SK-N-SH (cell line): ENCODE data around the gene SUPT20HL1. TPM values are rescaled to one million over a fixed set of nuclear protein-coding genes. Genes with fewer than 3 reads are reported as not detected.

Source experiments
- CTCF ChIA-PET: fragments of 300-600, 350-600 bp; formaldehyde crosslinking; extraction: SDS; loops from one replicate; lab custom pipeline; 2021; lab: Yijun Ruan, JAX
- POLR2A ChIA-PET: fragments of 350-600 bp; sonication (Branson Sonifier 250); formaldehyde crosslinking; extraction: SDS; loops from one replicate; lab custom pipeline; 2020; ENCODE audit warnings: antibody characterized with exemption, inconsistent platforms; lab: Yijun Ruan, JAX
- DNase-seq: peaks from one replicate; pipeline ENCODE4 v3.0.0; 2012
- H2AFZ ChIP-seq: fragments of 200-600 bp; sonication (generic); 2 replicates; pipeline ENCODE4 v1.8.1; 2016; ENCODE audit warnings: antibody characterized with exemption, mild to moderate bottlenecking, low read depth
- H3F3A ChIP-seq: fragments of 200-600 bp; sonication (generic); replicated peaks from 2 replicates; pipeline ENCODE3; 2016; ENCODE audit warnings: antibody characterized with exemption, mild to moderate bottlenecking; ENCODE audit not compliant: insufficient read depth
- H3K27ac ChIP-seq, 2 experiments: fragments of 200-500 bp in 1 of 2; fragments of 200-600 bp in 1 of 2; sonication (Bioruptor generic) in 1 of 2; sonication (generic), shearing (Covaris generic) in 1 of 2; 2 replicates each; pipeline versions ENCODE4 v1.5.1 to v1.6.1; 2014 to 2016; ENCODE audit warnings: low read depth in 2 of 2, inconsistent platforms in 1 of 2, low read length in 1 of 2, mild to moderate bottlenecking in 1 of 2, mixed read lengths in 1 of 2
- H3K27me3 ChIP-seq: fragments of 200-600 bp; sonication (generic), shearing (Covaris generic); 2 replicates; pipeline ENCODE4 v1.6.1; 2016; ENCODE audit warnings: mixed run types; ENCODE audit not compliant: insufficient read depth
- H3K36me3 ChIP-seq, 2 experiments: fragments of 200-500 bp in 1 of 2; fragments of 200-600 bp in 1 of 2; sonication (Bioruptor generic) in 1 of 2; sonication (generic) in 1 of 2; replicated peaks in 1 of 2; 2 replicates each; pipeline versions ENCODE3 to v1.5.1; 2014 to 2016; ENCODE audit warnings: low read length in 1 of 2, mild to moderate bottlenecking in 1 of 2; ENCODE audit not compliant: insufficient read depth in 2 of 2, control insufficient read depth in 1 of 2
- H3K4me1 ChIP-seq, 2 experiments: fragments of 200-500 bp in 1 of 2; fragments of 200-600 bp in 1 of 2; sonication (Bioruptor generic) in 1 of 2; sonication (generic), shearing (Covaris generic) in 1 of 2; 2 replicates each; pipeline versions ENCODE4 v1.5.1 to v1.6.1; 2014 to 2016; ENCODE audit warnings: low read depth in 1 of 2, low read length in 1 of 2, mixed run types in 1 of 2; ENCODE audit not compliant: insufficient read depth in 2 of 2, control insufficient read depth in 1 of 2
- H3K4me2 ChIP-seq: fragments of 200-600 bp; sonication (generic), shearing (Covaris generic); 2 replicates; pipeline ENCODE4 v1.6.1; 2017; ENCODE audit warnings: mixed run types
- H3K4me3 ChIP-seq, 2 experiments: fragments of 200-500 bp in 1 of 2; fragments of 200-600 bp in 1 of 2; sonication (Bioruptor generic) in 1 of 2; sonication (generic), shearing (Covaris generic) in 1 of 2; 2 replicates each; pipeline versions ENCODE4 v1.5.1 to v1.8.1; 2014 to 2016; ENCODE audit warnings: low read depth in 2 of 2, inconsistent platforms in 1 of 2, low read length in 1 of 2, mild to moderate bottlenecking in 1 of 2, mixed read lengths in 1 of 2, moderate library complexity in 1 of 2
- H3K79me2 ChIP-seq: fragments of 200-600 bp; sonication (generic); 2 replicates; pipeline ENCODE4 v1.8.1; 2017; ENCODE audit warnings: mild to moderate bottlenecking; ENCODE audit not compliant: insufficient read depth
- H3K9ac ChIP-seq: fragments of 200-600 bp; sonication (generic); 2 replicates; pipeline ENCODE4 v1.6.1; 2017; ENCODE audit warnings: mixed run types
- H3K9me2 ChIP-seq: fragments of 200-600 bp; sonication (generic); 2 replicates; pipeline ENCODE4 v1.6.1; 2017; ENCODE audit warnings: mixed run types
- H3K9me3 ChIP-seq: fragments of 200-600 bp; sonication (generic); 2 replicates; pipeline ENCODE4 v1.6.1; 2017; ENCODE audit warnings: mixed run types, mild to moderate bottlenecking, moderate library complexity
- H4K20me1 ChIP-seq: fragments of 200-600 bp; sonication (generic); 2 replicates; pipeline ENCODE4 v1.6.1; 2017; ENCODE audit warnings: mild to moderate bottlenecking, mixed run types; ENCODE audit not compliant: insufficient read depth
- CTCF ChIP-seq: fragments of 200-600 bp; sonication (generic); IDR thresholded peaks from 2 replicates; pipeline ENCODE4 v1.6.1; 2017; ENCODE audit warnings: antibody characterized with exemption, mild to moderate bottlenecking, moderate library complexity
- ELF1 ChIP-seq: IDR thresholded peaks from 2 replicates; pipeline ENCODE4 v1.4.0; 2012
- GABPA ChIP-seq: IDR thresholded peaks from 2 replicates; pipeline ENCODE4 v1.4.0; 2012; ENCODE audit warnings: low read depth, mild to moderate bottlenecking
- GATA2 ChIP-seq: sonication (generic); formaldehyde crosslinking; IDR thresholded peaks from 2 replicates; pipeline ENCODE4 v1.5.0; 2020; ENCODE audit warnings: mild to moderate bottlenecking, missing genetic modification reagents
- MAX ChIP-seq: IDR thresholded peaks from 2 replicates; pipeline ENCODE4 v1.4.0; 2012; ENCODE audit warnings: low read depth
- MEF2A ChIP-seq: IDR thresholded peaks from 2 replicates; pipeline ENCODE4 v1.4.0; 2012; ENCODE audit warnings: low read depth, borderline replicate concordance
- NFIC ChIP-seq: IDR thresholded peaks from 2 replicates; pipeline ENCODE4 v1.4.0; 2012; ENCODE audit warnings: borderline replicate concordance
- NRF1 ChIP-seq: IDR thresholded peaks from 2 replicates; pipeline ENCODE4 v1.6.1; 2012; ENCODE audit warnings: low read depth, mild to moderate bottlenecking, low read length
- POLR2AphosphoS5 ChIP-seq: IDR thresholded peaks from 2 replicates; pipeline ENCODE4 v1.6.1; 2012; ENCODE audit warnings: low read depth, low read length
- RAD21 ChIP-seq: IDR thresholded peaks from 2 replicates; pipeline ENCODE4 v1.6.1; 2012; ENCODE audit warnings: mild to moderate bottlenecking, low read length
- RCOR1 ChIP-seq: fragments of 150-350 bp; IDR thresholded peaks from 2 replicates; pipeline ENCODE4 v1.6.1; 2017; ENCODE audit warnings: antibody characterized with exemption, low read length
- REST ChIP-seq: IDR thresholded peaks from 2 replicates; pipeline ENCODE4 v1.6.1; 2012; ENCODE audit warnings: mild to moderate bottlenecking, low read depth, low read length, moderate library complexity
- RFX5 ChIP-seq: IDR thresholded peaks from 2 replicates; pipeline ENCODE4 v1.6.1; 2012; ENCODE audit warnings: mild to moderate bottlenecking, improper control_type of control experiment, low read length
- RXRA ChIP-seq: IDR thresholded peaks from 2 replicates; pipeline ENCODE4 v1.4.0; 2012; ENCODE audit warnings: low read depth, mild to moderate bottlenecking, borderline replicate concordance
- SIN3A ChIP-seq: IDR thresholded peaks from 2 replicates; pipeline ENCODE4 v1.6.1; 2012; ENCODE audit warnings: low read depth, mild to moderate bottlenecking, low read length, moderate library complexity, borderline replicate concordance
- SMC3 ChIP-seq: IDR thresholded peaks from 2 replicates; pipeline ENCODE4 v1.6.1; 2012; ENCODE audit warnings: low read depth, low read length, improper control_type of control experiment
- TAF1 ChIP-seq: IDR thresholded peaks from 2 replicates; pipeline ENCODE4 v1.6.1; 2012; ENCODE audit warnings: low read depth, mild to moderate bottlenecking, low read length, moderate library complexity, borderline replicate concordance
- TEAD4 ChIP-seq: IDR thresholded peaks from 2 replicates; pipeline ENCODE4 v1.4.0; 2012; ENCODE audit warnings: mild to moderate bottlenecking, borderline replicate concordance; ENCODE audit not compliant: insufficient read depth
- USF2 ChIP-seq: fragments of 150-350 bp; IDR thresholded peaks from 2 replicates; pipeline ENCODE4 v1.6.1; 2017; ENCODE audit warnings: antibody characterized with exemption, low read length, low read depth, borderline replicate concordance
- YY1 ChIP-seq: IDR thresholded peaks from 2 replicates; pipeline ENCODE4 v1.4.0; 2012; ENCODE audit warnings: low read depth, mild to moderate bottlenecking
- polyA plus RNA-seq, 3 experiments: library from polyadenylated mRNA; depleted of rRNA; stranded (reverse); fragments of >200 nt; gene quantifications; 2 replicates each; pipeline ENCODE4 v1.2.3, GENCODE V29; 2012

The SUPT20HL1 gene
- polyA plus RNA-seq, 1 of the 3 experiments (the other 2 are of a cell fraction): not detected

GRCh38 chrX:24334461-24334860, 26.0 kb upstream of the SUPT20HL1 start:
- ChIA-PET POLR2A (no interaction called here), CTCF (no interaction called here)
- Histone ChIP-seq H3K9me2 (no peaks in the 10 kb centered on the region), H3K36me3 (no peaks in the 10 kb centered on the region), H2AFZ (no peak overlapping the region), H3K27me3 (no peaks in the 10 kb centered on the region), H3F3A (no peaks in the 10 kb centered on the region), H3K4me1 (no peaks in the 10 kb centered on the region; a peak in 1 of 4 replicates), H4K20me1 (no peaks in the 10 kb centered on the region), H3K4me3 (no peak overlapping the region), H3K4me2 (no peak overlapping the region), H3K79me2 (no peaks in the 10 kb centered on the region), H3K9ac (no peak overlapping the region), H3K9me3 (no peaks in the 10 kb centered on the region), H3K27ac (peak overlapping the region in 1 of 2 experiments; percentile 46; a peak in 1 of 4 replicates)
- DNase-seq: no peak
- TF ChIP-seq CTCF: no peak
- TF ChIP-seq SIN3A: no peak
- no peak for TF ChIP-seq GABPA
- TF ChIP-seq TAF1: no peak
- TF ChIP-seq USF2: no peak
- no peak for TF ChIP-seq RFX5
- no peak for TF ChIP-seq NRF1
- TF ChIP-seq MAX: no peak
- no peak for TF ChIP-seq NFIC
- no peak for TF ChIP-seq RXRA
- TF ChIP-seq REST: no peak
- no peak for TF ChIP-seq SMC3
- TF ChIP-seq RAD21: no peak
- no peak for TF ChIP-seq GATA2 (CRISPR knock-in tag)
- no peak for TF ChIP-seq YY1
- no peak for TF ChIP-seq TEAD4
- no peak for TF ChIP-seq RCOR1
- no peak for TF ChIP-seq MEF2A
- no peak for TF ChIP-seq POLR2AphosphoS5
- no peak for TF ChIP-seq ELF1
